ENCODE measurements around the gene MPP3.
"Not testable (repeated sequence)": the region's sequence is repeated elsewhere in the genome, so short reads cannot be mapped to it uniquely, and the experiment has no call there.

Gene MPP3, protein sequence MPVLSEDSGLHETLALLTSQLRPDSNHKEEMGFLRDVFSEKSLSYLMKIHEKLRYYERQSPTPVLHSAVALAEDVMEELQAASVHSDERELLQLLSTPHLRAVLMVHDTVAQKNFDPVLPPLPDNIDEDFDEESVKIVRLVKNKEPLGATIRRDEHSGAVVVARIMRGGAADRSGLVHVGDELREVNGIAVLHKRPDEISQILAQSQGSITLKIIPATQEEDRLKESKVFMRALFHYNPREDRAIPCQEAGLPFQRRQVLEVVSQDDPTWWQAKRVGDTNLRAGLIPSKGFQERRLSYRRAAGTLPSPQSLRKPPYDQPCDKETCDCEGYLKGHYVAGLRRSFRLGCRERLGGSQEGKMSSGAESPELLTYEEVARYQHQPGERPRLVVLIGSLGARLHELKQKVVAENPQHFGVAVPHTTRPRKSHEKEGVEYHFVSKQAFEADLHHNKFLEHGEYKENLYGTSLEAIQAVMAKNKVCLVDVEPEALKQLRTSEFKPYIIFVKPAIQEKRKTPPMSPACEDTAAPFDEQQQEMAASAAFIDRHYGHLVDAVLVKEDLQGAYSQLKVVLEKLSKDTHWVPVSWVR

GRCh38 chr17:43832976-43833829, at the start of gene MPP3:
Gene MPP3 (minus strand): TSS chr17:43833146. CDS start chr17:43831906, 1,240 bp downstream.
- DNase-seq (ENCODE audit: low read depth): peak; percentile 20

- DNase-seq (ENCODE audit: low read depth): no peak
Measured at GRCh38 chr17:43881758-43882505, 49.0 kb upstream of the MPP3 start.

- no peak for DNase-seq (ENCODE audit: low read depth)
Measured at GRCh38 chr17:43881181-43881580, 48.2 kb upstream of the MPP3 start.

- peak; percentile 11 for DNase-seq (ENCODE audit: low read depth)
Measured at GRCh38 chr17:43880420-43880991, 47.6 kb upstream of the MPP3 start.

DNA sequence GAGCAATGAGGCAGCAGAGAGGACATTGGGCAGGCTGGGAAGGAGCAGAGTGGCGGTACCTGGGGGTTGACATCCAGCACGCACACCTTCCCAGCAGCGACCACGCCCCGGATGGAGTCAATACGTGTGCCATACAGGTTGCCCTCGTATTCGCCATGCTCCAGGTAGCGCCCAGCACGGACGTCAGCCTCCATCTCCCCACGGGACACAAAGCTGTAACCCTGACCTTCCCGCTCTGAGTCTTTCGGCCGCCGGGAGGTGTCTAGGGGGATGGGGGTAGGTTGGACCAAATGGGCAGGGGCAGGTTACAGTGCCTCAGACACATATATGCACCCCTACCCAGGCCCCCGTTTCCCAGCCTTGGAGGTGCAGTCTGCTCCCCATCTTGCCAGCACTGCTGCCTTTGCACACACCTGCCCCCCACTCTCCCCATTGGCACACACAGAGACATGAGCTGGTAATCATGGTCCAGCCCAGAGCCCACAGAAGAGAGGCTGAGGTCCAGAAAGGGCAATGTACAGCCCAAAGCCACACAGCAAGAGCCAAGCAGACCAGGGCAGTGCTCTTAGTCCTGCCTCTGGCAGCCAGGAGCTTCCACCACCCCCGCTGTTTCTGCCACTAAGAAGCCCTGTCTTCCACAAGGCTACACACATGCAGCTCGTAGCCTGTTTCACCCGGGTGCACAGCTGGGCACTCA, 46.9 kb upstream of the MPP3 start:
- no peak for DNase-seq (ENCODE audit: low read depth)

- DNase-seq (ENCODE audit: low read depth): peak; percentile 55
Measured at GRCh38 chr17:43878260-43879175, 45.6 kb upstream of the MPP3 start.

DNA sequence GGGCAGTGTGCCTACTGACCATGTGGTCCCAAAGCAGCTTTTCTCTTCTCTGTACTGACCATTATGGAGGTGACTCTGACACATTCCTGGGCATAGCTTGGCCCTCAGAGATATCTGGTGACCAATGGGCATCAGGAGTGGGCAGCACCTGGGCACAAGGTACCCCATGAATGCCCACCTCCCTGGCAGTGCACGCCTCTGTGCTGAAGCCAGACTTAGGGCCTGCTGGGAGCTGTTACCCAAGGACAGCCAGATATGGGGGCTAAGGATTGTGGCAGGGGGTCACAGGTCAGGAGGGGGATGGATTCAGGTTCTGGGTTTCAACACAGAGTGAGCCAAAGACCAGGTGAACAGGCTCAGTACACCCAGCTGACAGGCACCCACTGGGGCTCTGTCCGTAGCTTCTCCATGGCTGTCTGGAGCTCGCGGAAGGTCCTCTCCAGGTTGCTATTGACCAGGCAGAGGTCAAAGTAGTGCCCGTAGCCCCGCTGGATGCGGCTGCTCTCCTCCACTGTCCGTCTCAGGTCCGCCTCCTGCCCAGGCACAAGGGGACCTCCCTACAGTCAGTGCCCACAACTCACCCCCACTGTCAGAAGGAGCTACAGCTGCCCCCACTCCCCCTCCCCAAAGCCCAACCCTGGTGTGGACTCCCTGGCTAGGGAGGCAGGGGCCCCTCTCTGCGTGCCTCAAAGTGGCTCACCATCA, 44.7 kb upstream of the MPP3 start:
- DNase-seq (ENCODE audit: low read depth): no peak

GRCh38 chr17:43877031-43877430, 44.1 kb upstream of the MPP3 start:
- no peak for DNase-seq (ENCODE audit: low read depth)

- DNase-seq (ENCODE audit: low read depth): no peak
Measured at GRCh38 chr17:43875476-43876147, 42.7 kb upstream of the MPP3 start.

GRCh38 chr17:43874293-43874692, 41.3 kb upstream of the MPP3 start:
- no peak for DNase-seq (ENCODE audit: low read depth)

DNA sequence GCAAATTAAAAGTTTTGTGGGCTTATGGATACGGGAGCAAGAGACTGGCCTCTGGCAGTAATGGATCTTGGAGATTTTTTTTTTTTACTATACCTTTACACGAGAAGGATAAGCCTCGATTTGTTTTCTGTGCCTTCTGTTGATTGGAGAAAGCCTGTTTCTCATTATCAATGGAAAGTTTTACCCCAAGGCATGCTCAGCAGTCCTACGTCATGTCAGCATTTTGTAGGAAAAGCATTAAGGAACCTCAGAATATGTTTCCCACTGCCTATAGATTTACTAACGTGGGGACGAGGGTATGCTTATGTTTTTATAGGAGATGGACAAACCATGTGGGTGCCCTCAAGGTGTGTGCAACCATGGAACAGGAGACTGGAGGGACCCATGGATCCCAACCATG, 40.9 kb upstream of the MPP3 start:
- DNase-seq (ENCODE audit: low read depth): no peak

DNA sequence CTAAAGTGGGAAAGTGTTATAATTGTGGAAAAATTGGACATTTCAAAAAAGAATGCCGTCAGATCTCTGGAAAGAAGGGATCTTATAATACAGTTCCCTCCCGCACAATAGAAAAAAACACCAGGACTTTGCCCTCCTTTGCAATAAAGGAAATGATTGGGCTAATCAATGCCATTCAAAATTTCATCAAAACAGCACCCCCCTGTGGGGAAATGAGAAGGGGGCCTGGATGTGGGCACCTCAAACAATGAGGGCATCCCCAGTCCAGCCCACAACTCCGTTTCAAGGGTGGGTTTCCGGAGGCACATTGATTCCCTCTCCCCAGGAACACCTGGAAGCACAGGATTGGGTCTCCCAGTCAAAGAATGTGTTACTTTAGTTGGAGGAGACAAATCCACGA, 40.1 kb upstream of the MPP3 start:
- no peak for DNase-seq (ENCODE audit: low read depth)

- no peak for DNase-seq (ENCODE audit: low read depth)
Measured at GRCh38 chr17:43871946-43872690, 39.2 kb upstream of the MPP3 start.

DNA sequence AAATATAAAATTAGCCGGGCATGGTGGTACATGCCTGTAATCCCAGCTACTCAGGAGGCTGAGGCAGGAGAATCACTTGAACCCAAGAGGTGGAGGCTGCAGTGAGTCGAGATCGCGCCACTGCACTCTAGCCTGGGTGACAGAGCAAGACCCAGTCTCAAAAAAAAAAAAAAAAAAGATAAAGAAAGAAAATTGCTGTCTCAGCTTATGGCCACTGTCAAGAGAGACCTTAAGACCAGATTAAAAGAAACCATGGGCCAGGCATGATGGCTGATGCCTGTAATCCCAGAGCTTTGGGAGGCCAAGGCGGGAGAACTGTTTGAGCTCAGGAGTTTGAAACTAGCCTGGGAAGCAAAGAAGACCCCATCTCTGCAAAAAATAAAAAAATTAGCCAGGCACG, 36.1 kb upstream of the MPP3 start:
- DNase-seq (ENCODE audit: low read depth): not testable (repeated sequence)

DNA sequence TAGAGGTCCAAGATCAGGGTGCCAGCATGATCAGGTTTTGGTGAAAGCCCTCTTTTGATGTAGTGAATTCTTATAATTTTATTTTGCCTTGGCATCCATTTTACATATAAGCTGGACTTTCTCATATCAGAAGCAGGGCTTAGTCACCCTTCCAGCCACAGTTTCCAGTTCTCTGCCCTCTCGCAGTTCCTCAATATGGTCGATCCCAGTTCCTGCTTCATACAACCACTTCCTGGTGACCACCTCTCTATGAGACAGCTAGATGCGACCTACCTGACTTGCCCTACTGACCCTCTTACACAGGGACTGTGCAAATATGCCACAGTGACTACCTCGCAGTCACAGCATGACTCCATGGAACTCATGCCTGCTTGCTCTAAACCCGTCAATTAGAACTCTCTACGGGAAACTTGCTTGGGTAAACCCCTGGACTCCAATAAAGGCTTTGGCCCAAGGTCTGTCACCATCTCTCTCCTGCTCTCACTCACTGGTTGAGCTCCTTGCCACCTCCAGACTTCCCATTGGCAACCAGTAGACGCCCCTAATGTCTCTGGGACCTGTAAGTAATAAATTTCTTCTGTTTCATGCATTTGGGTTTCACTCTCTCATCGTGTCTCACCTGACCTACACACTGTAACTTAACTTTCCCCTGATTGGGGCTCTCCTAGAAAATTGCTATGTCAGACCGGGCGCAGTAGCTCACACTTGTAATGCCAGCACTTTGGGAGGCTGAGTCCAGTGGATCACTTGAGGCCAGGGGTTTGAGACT, 35.5 kb upstream of the MPP3 start:
- no peak for DNase-seq (ENCODE audit: low read depth)

- no peak for DNase-seq (ENCODE audit: low read depth)
Measured at GRCh38 chr17:43864161-43864984, 31.4 kb upstream of the MPP3 start.

Data from activated T-cell treated with anti-CD3 and anti-CD28 coated beads for 24 hours (primary cell).